GM13977 (cell line): ENCODE data around the gene THOC5.
A peak's percentile ranks its signal among the peaks of the same experiment; 100 is the strongest.

Experiments
- DNase-seq: peaks from one replicate; pipeline ENCODE4 v3.0.0; 2012; ENCODE audit warnings: low spot score
- in situ Hi-C: fragments of 300-500 bp; cut with MboI; formaldehyde crosslinking; loops from one replicate; pipeline ENCODE4 v1.12.0; 2022; ENCODE audit warnings: low sequenced_read_pairs, low pct_unique_long_range_greater_than_20kb, mixed read lengths, inconsistent platforms; ENCODE audit not compliant: unreplicated experiment
- TF ChIP-seq, protein P1 (sequence below): IDR thresholded peaks from 2 replicates; pipeline ENCODE4 v1.5.1; 2012; ENCODE audit warnings: mild to moderate bottlenecking, control low read depth; ENCODE audit not compliant: insufficient read depth; ENCODE audit errors: extremely low read depth, missing control alignments

Gene THOC5

DNA sequence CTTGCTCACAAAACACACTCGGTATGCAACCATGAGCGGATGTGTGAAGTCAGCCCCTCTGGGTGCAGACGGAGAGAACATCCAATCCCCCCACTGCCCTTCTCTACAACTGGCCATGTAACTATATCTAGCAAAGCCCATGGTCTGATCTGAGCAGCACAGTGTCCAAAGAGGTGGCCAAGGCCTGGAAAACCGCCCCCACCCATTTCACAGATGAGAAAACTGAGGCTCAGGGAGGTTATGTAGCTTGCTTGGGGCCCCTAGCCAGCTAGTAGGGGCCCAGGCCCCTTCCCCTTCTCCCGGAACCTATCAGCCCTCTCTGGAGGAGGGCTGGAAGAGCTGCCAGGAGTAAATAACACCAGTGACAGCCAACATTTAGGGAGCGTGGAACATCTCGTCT, 89.0 kb downstream of the THOC5 start:
- TF ChIP-seq, protein P1, sequence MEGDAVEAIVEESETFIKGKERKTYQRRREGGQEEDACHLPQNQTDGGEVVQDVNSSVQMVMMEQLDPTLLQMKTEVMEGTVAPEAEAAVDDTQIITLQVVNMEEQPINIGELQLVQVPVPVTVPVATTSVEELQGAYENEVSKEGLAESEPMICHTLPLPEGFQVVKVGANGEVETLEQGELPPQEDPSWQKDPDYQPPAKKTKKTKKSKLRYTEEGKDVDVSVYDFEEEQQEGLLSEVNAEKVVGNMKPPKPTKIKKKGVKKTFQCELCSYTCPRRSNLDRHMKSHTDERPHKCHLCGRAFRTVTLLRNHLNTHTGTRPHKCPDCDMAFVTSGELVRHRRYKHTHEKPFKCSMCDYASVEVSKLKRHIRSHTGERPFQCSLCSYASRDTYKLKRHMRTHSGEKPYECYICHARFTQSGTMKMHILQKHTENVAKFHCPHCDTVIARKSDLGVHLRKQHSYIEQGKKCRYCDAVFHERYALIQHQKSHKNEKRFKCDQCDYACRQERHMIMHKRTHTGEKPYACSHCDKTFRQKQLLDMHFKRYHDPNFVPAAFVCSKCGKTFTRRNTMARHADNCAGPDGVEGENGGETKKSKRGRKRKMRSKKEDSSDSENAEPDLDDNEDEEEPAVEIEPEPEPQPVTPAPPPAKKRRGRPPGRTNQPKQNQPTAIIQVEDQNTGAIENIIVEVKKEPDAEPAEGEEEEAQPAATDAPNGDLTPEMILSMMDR, result no peak
- DNase-seq, result no peak
- in situ Hi-C loops, result no loop called here

DNA sequence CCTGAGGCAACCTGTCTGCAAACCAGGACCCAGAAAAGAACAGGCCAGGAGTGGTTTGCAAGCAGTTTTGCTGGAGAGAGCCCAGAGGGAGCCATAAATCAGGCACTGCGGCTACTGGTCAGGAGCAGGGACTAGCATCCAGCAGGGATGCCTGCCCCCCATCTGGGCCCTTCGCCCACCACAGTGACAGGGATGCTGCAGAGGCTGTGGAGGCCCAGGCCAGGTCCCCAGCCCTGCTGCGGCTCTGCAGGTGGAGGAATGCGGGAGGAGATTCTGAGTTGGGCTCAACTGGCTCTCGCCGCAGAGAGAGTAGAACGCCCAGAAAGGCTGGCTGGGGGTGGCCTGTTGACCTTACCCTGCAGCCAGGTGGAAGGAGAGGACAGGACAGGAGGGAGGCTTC, 89.9 kb downstream of the THOC5 start:
- in situ Hi-C loops, result no loop called here
- TF ChIP-seq, protein P1, result no peak
- no peak for DNase-seq

DNA sequence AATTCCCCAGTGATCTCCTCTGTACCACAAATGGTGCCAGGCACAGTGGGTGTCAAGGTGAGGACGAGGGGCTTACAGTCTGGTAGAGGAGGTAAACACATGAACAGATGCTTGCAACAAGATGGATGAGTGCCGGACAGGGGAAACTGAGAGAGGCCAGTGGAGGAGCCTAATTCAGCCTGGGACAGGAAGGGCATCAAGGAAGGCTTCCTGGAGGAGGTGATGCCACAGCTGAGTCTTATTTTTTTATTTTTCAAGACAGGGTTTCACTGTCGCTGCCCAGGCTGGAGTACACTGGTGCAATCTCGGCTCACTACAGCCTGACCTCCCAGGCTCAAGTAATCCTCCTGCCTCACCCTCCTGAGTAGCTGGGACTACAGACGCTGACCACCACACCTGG, 92.3 kb downstream of the THOC5 start:
- in situ Hi-C loops, result no loop called here
- TF ChIP-seq, protein P1, result no peak
- DNase-seq, result no peak

DNA sequence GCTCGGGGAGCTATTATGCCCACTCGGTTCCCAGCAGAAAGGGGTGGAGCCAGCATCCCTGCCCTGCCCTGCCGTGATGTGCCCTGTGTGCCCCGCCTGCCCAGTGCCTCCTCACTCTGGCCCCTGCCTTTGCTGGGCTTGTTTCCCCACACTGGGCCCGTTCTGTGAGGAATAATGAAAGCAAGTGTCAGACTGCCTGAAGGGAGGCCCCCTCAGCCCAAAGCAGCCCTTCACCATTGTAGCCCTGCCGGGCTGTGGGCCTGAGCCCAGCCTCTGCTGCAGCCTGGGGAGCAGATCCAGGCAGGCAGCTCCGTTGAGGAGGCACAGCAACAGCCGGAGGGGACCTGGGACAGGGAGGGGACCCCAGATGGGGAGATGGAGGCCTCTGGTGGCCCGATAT, 93.8 kb downstream of the THOC5 start:
- in situ Hi-C loops, result no loop called here
- no peak for DNase-seq
- TF ChIP-seq, protein P1, result no peak

GRCh38 chr22:29458551-29458950, 95.0 kb downstream of the THOC5 start:
- in situ Hi-C loops, result no loop called here
- no peak for DNase-seq
- TF ChIP-seq, protein P1, result no peak

DNA sequence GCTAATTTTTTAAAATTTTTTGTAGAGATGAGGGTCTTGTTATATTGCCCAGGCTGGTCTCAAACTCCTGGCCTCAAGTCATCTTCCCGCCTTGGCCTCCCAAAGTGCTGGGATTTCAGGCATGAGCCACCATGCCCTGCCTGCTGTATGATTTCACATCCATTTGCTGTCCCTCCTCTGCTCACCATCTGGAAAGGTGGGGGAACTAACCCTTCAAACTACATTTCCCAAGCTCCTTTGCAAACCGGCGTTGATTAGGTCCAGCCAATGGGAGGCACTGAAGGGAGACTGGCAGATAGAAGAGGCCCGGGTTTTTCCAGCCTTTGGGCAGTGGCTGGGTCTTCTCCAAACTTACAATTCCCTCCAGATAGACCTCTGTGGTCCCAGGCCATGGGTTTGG, 95.8 kb downstream of the THOC5 start:
- peak; percentile 77 for DNase-seq
- in situ Hi-C loops, result no loop called here
- TF ChIP-seq, protein P1, result no peak

DNA sequence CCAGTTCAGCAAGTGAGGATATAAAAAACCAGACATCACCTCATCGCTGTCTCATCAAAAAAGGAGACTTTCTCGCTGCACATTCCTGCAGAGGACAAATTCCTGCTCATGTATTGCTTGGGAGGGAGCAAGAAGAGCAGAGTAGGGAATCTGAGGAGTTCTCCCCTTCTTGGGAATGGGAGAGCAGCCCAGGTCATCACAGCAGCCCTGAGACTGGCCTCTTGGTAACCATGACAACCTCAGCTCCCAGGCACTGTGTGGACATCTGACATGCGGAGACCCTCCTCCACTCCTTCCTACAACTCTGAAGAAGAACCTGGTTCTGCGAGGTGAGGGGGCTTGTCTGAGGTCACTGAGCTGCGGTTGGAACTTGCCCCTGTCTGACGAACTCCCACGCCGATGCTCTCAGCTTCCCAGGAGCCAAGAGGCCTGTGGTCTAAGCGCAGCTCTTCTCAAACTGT, 97.3 kb downstream of the THOC5 start:
- no peak for DNase-seq
- in situ Hi-C loops, result no loop called here
- TF ChIP-seq, protein P1, result no peak
